GM12801 (cell line): Measurements from ENCODE around the gene RAMP2.

Experiments used
- TF ChIP-seq, protein P1 (sequence below): IDR thresholded peaks from one replicate; pipeline ENCODE4 v1.5.1; 2011; ENCODE audit warnings: control low read depth; ENCODE audit not compliant: insufficient read length; ENCODE audit errors: extremely low read depth

Gene RAMP2

DNA sequence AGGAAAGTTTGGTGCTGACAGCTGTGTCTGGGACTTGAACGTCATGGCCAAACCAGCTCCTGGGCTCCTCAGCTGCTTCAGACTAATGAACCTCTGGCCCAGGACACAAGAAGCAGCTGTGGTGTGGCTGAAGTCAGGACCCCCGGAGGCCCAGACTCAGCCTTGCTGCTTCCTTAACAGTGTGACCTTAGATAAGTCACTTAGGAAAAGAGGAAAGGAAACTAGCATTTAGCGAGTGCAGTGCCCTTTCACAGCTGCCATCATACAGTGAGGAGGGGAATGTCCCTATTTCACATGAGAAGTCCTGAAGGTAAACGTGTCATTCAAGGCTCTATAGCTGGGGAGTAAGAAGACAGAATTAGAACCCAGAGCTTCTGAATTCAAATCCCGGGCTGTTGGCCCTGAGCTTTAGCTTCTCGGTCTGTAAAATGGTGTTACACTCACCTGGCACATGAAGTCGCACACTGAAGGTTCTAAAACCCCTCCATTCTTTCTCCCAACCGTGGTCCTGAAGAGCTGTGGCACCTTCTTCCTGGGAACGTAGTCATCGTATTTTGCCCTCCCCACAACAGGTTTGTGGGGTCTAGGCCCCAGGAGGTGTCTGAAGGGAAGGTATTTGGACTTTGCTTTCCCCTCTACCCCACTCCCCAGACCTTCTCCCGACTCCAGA, 910 bp upstream of the RAMP2 start:
- TF ChIP-seq, protein P1, sequence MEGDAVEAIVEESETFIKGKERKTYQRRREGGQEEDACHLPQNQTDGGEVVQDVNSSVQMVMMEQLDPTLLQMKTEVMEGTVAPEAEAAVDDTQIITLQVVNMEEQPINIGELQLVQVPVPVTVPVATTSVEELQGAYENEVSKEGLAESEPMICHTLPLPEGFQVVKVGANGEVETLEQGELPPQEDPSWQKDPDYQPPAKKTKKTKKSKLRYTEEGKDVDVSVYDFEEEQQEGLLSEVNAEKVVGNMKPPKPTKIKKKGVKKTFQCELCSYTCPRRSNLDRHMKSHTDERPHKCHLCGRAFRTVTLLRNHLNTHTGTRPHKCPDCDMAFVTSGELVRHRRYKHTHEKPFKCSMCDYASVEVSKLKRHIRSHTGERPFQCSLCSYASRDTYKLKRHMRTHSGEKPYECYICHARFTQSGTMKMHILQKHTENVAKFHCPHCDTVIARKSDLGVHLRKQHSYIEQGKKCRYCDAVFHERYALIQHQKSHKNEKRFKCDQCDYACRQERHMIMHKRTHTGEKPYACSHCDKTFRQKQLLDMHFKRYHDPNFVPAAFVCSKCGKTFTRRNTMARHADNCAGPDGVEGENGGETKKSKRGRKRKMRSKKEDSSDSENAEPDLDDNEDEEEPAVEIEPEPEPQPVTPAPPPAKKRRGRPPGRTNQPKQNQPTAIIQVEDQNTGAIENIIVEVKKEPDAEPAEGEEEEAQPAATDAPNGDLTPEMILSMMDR: no peak

- TF ChIP-seq, protein P1: no peak
These were observed 611 bp downstream of the RAMP2 start for GRCh38 chr17:42761638-42762037.

DNA sequence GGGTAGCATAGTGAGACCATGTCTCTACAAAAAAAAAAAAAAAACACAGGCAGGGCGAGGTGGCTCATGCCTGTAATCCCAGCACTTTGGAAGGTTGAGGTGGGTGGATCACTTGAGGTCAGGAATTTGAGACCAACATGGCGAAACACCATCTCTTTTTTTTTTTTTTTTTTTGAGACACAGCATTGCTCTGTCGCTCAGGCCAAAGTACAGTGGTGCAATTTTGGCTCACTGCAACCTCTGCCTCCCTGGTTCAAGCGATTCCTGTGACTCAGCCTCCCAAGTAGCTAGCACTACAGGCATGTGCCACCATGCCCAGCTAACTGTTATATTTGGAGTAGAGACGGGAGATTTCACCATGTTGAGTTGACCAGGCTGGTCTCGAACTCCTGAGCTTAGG, 5.1 kb downstream of the RAMP2 start:
- TF ChIP-seq, protein P1: no peak

DNA sequence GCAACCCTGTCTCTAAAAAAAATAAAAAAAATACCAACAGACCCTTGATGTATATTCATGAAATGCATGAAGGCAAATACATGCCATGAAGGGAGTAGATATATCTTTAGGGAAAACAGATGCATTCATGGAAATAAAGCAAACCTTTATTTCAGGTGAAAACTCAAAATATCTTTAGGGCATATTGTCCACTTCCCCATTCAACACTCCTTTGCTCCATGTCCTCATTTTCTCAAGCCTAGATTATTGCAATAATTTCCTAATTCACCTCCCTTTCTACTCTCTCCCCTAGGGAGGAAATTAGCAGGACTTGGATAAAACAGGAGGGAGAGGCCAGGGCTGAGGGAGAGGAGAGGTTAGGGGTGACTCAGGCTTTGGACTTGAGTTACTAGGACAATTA, 6.5 kb downstream of the RAMP2 start:
- TF ChIP-seq, protein P1: no peak

- TF ChIP-seq, protein P1: no peak
These were observed 11.9 kb downstream of the RAMP2 start for GRCh38 chr17:42772945-42773289.

GRCh38 chr17:42773290-42774035, 12.4 kb downstream of the RAMP2 start, which contains the start of gene VPS25:
Gene VPS25 (plus strand): TSS chr17:42773449. CDS start chr17:42773476, 27 bp downstream.
- TF ChIP-seq, protein P1: no peak

- TF ChIP-seq, protein P1: no peak
These were observed 13.2 kb downstream of the RAMP2 start for GRCh38 chr17:42774066-42774745.
